IMR-90 (cell line): ENCODE measurements around the gene SLC6A13. TPM values are rescaled to one million over a fixed set of nuclear protein-coding genes. Genes with fewer than 3 reads are reported as not detected.

Source experiments
- ATAC-seq: fragments of 200-7000 bp; cut with Tn5 transposase; 2 replicates; pipeline ENCODE4 v1.9.1; 2020; ENCODE audit warnings: low read depth, mild to moderate bottlenecking, moderate library complexity
- BruUV-seq: library from RNA; stranded (reverse); fragments of 400-500 nt; replicated peaks from 2 replicates; lab custom pipeline; 2021; lab: Mats Ljungman, UMichigan
- CTCF ChIA-PET: fragments of 300-600 bp; formaldehyde crosslinking; extraction: SDS; loops from one replicate; lab custom pipeline; 2021; ENCODE audit warnings: antibody characterized with exemption; lab: Yijun Ruan, JAX
- POLR2A ChIA-PET: fragments of 300-600 bp; sonication (Branson Sonifier 250); formaldehyde crosslinking; loops from one replicate; lab custom pipeline; 2022; ENCODE audit warnings: antibody characterized with exemption; ENCODE audit not compliant: unreplicated experiment; lab: Charles Lee
- DNase-seq: peaks from one replicate; pipeline ENCODE4 v3.0.0; 2013
- H2AFZ ChIP-seq: replicated peaks from 2 replicates; pipeline ENCODE3; 2013; ENCODE audit warnings: low read length, mild to moderate bottlenecking; ENCODE audit not compliant: poor library complexity
- H2AK5ac ChIP-seq: 2 replicates; pipeline ENCODE4 v1.6.1; 2013; ENCODE audit warnings: low read depth, low read length, inconsistent platforms
- H2AK9ac ChIP-seq: replicated peaks from 2 replicates; pipeline ENCODE3; 2013; ENCODE audit warnings: mild to moderate bottlenecking, low read depth, low read length, moderate library complexity; ENCODE audit not compliant: poor library complexity
- H2BK120ac ChIP-seq: 2 replicates; pipeline ENCODE4 v1.6.1; 2013; ENCODE audit warnings: low read depth, low read length, inconsistent platforms
- H2BK15ac ChIP-seq: 3 replicates; pipeline ENCODE4 v1.6.1; 2013; ENCODE audit warnings: low read depth, low read length, inconsistent platforms
- H2BK20ac ChIP-seq: 2 replicates; pipeline ENCODE4 v1.6.1; 2013; ENCODE audit warnings: low read depth, mild to moderate bottlenecking, inconsistent platforms, low read length, moderate library complexity
- H2BK5ac ChIP-seq: 2 replicates; pipeline ENCODE4 v1.6.1; 2013; ENCODE audit warnings: mild to moderate bottlenecking, low read depth, low read length, inconsistent platforms; ENCODE audit not compliant: poor library complexity, severe bottlenecking
- H3K14ac ChIP-seq: replicated peaks from 2 replicates; pipeline ENCODE4 v1.6.1; 2013; ENCODE audit warnings: low read depth, low read length, inconsistent platforms
- H3K18ac ChIP-seq: 2 replicates; pipeline ENCODE4 v1.6.1; 2013; ENCODE audit warnings: low read depth, low read length, control low read depth
- H3K23ac ChIP-seq: 2 replicates; pipeline ENCODE4 v1.6.1; 2013; ENCODE audit warnings: low read depth, low read length, inconsistent platforms
- H3K27ac ChIP-seq: 2 replicates; pipeline ENCODE4 v1.5.1; 2013; ENCODE audit warnings: mild to moderate bottlenecking, control low read depth, low read length; ENCODE audit not compliant: insufficient read depth
- H3K27me3 ChIP-seq: 2 replicates; pipeline ENCODE4 v1.6.1; 2013; ENCODE audit warnings: low read length; ENCODE audit not compliant: control insufficient read depth, insufficient read depth
- H3K36me3 ChIP-seq: 2 replicates; pipeline ENCODE4 v1.6.1; 2013; ENCODE audit warnings: low read length, mixed read lengths; ENCODE audit not compliant: control insufficient read depth, insufficient read depth
- H3K4ac ChIP-seq: 2 replicates; pipeline ENCODE4 v1.6.1; 2013; ENCODE audit warnings: low read depth, low read length, inconsistent platforms
- H3K4me1 ChIP-seq: 2 replicates; pipeline ENCODE4 v1.6.1; 2013; ENCODE audit warnings: low read length, mixed read lengths; ENCODE audit not compliant: control insufficient read depth, insufficient read depth
- H3K4me2 ChIP-seq: 2 replicates; pipeline ENCODE4 v1.6.1; 2013; ENCODE audit warnings: low read depth, mild to moderate bottlenecking, control low read depth, low read length, moderate library complexity
- H3K4me3 ChIP-seq: 2 replicates; pipeline ENCODE4 v1.5.1; 2013; ENCODE audit warnings: low read depth, mild to moderate bottlenecking, control low read depth, low read length, moderate library complexity; ENCODE audit not compliant: insufficient read depth
- H3K56ac ChIP-seq: 2 replicates; pipeline ENCODE4 v1.6.1; 2013; ENCODE audit warnings: low read length, inconsistent platforms; ENCODE audit not compliant: insufficient read depth; ENCODE audit errors: extremely low read depth
- H3K79me1 ChIP-seq, 2 experiments: 2 replicates each; pipeline ENCODE4 v1.6.1; 2013; ENCODE audit warnings: low read length in 2 of 2, inconsistent platforms in 1 of 2, low read depth in 1 of 2
- H3K9ac ChIP-seq: 2 replicates; pipeline ENCODE4 v1.6.1; 2013; ENCODE audit warnings: low read depth, low read length, control low read depth
- H3K9me1 ChIP-seq: 2 replicates; pipeline ENCODE4 v1.6.1; 2013; ENCODE audit warnings: low read length, inconsistent platforms; ENCODE audit not compliant: insufficient read depth
- H3K9me3 ChIP-seq: 2 replicates; pipeline ENCODE4 v1.6.1; 2013; ENCODE audit warnings: low read length; ENCODE audit not compliant: control insufficient read depth, insufficient read depth
- H4K20me1 ChIP-seq: 2 replicates; pipeline ENCODE4 v1.6.1; 2013; ENCODE audit warnings: low read length, inconsistent platforms; ENCODE audit not compliant: insufficient read depth
- H4K5ac ChIP-seq: 2 replicates; pipeline ENCODE4 v1.6.1; 2013; ENCODE audit warnings: mild to moderate bottlenecking, low read depth, low read length, control low read depth
- H4K8ac ChIP-seq, 2 experiments: 2 replicates each; pipeline ENCODE4 v1.6.1; 2013; ENCODE audit warnings: low read depth in 2 of 2, low read length in 2 of 2, control low read depth in 1 of 2, inconsistent platforms in 1 of 2
- H4K91ac ChIP-seq: 2 replicates; pipeline ENCODE4 v1.6.1; 2013; ENCODE audit warnings: low read depth, low read length, inconsistent platforms; ENCODE audit not compliant: insufficient read depth
- BHLHE40 ChIP-seq: fragments of 150-350 bp; IDR thresholded peaks from 2 replicates; pipeline ENCODE4 v1.6.1; 2016; ENCODE audit warnings: mild to moderate bottlenecking, low read depth, low read length
- CEBPB ChIP-seq: IDR thresholded peaks from 2 replicates; pipeline ENCODE4 v1.6.1; 2012; ENCODE audit warnings: low read depth, low read length, improper control_type of control experiment
- CHD1 ChIP-seq: IDR thresholded peaks from 2 replicates; pipeline ENCODE4 v1.6.1; 2012; ENCODE audit warnings: low read depth, low read length, improper control_type of control experiment
- CTCF ChIP-seq: conservative IDR thresholded peaks from 2 replicates; pipeline ENCODE4 v1.5.1; 2012; ENCODE audit warnings: mild to moderate bottlenecking, low read depth, low read length, improper control_type of control experiment
- ELK1 ChIP-seq: fragments of 150-350 bp; IDR thresholded peaks from 2 replicates; pipeline ENCODE4 v1.6.1; 2016; ENCODE audit warnings: low read depth, mild to moderate bottlenecking, low read length, moderate library complexity, borderline replicate concordance
- FOS ChIP-seq: fragments of 150-350 bp; IDR thresholded peaks from 2 replicates; pipeline ENCODE4 v1.6.1; 2016; ENCODE audit warnings: low read depth, low read length
- MAFK ChIP-seq: IDR thresholded peaks from 2 replicates; pipeline ENCODE4 v1.6.1; 2012; ENCODE audit warnings: low read depth, low read length, improper control_type of control experiment
- MAZ ChIP-seq: IDR thresholded peaks from 2 replicates; pipeline ENCODE4 v1.6.1; 2012; ENCODE audit warnings: low read depth, mild to moderate bottlenecking, low read length, improper control_type of control experiment, moderate library complexity, borderline replicate concordance
- MXI1 ChIP-seq: IDR thresholded peaks from 2 replicates; pipeline ENCODE4 v1.6.1; 2012; ENCODE audit warnings: low read depth, mild to moderate bottlenecking, low read length, moderate library complexity, borderline replicate concordance
- NFE2L2 ChIP-seq: fragments of 150-350 bp; IDR thresholded peaks from 2 replicates; pipeline ENCODE4 v1.6.1; 2016; ENCODE audit warnings: low read depth, mild to moderate bottlenecking, low read length
- POLR2A ChIP-seq: IDR thresholded peaks from 2 replicates; pipeline ENCODE4 v1.6.1; 2012; ENCODE audit warnings: mild to moderate bottlenecking, low read depth, low read length
- RAD21 ChIP-seq: IDR thresholded peaks from 2 replicates; pipeline ENCODE4 v1.6.1; 2012; ENCODE audit warnings: low read length, improper control_type of control experiment
- RCOR1 ChIP-seq: IDR thresholded peaks from 2 replicates; pipeline ENCODE4 v1.6.1; 2012; ENCODE audit warnings: mild to moderate bottlenecking, low read length, improper control_type of control experiment; ENCODE audit not compliant: insufficient replicate concordance
- RFX5 ChIP-seq: IDR thresholded peaks from 2 replicates; pipeline ENCODE4 v1.8.0; 2012; ENCODE audit warnings: low read depth, mild to moderate bottlenecking, low read length, moderate library complexity
- SMC3 ChIP-seq: fragments of 150-350 bp; IDR thresholded peaks from 2 replicates; pipeline ENCODE4 v1.6.1; 2016; ENCODE audit warnings: low read depth, mild to moderate bottlenecking, antibody characterized with exemption, low read length, moderate library complexity
- USF2 ChIP-seq: fragments of 150-350 bp; IDR thresholded peaks from 2 replicates; pipeline ENCODE4 v1.6.1; 2017; ENCODE audit warnings: mild to moderate bottlenecking, antibody characterized with exemption, low read length, low read depth
- WGBS, 2 experiments: methylation state at CpG; one replicate each; pipeline versions ENCODE4 v1.1.5 to v1.1.7; 2013; ENCODE audit warnings: missing lambda C conversion rate in 2 of 2; ENCODE audit not compliant: insufficient read length in 1 of 2; ENCODE audit errors: extremely low coverage in 2 of 2; 5-methylcytosine and 5-hydroxymethylcytosine counted together
- dilution Hi-C: fragments of 300-500 bp; cut with HindIII; formaldehyde crosslinking; loops from one replicate; pipeline ENCODE4 v1.14.3; 2018; ENCODE audit warnings: low sequenced_read_pairs; ENCODE audit not compliant: unreplicated experiment
- in situ Hi-C: fragments of 300-500 bp; cut with MboI; formaldehyde crosslinking; loops from 3 replicates; pipeline ENCODE4 v1.14.3; 2019; ENCODE audit warnings: low sequenced_read_pairs, inconsistent platforms, mixed read lengths
- intact Hi-C: fragments of 100-400 bp; cut with micrococcal nuclease; formaldehyde crosslinking; loops from 2 replicates; pipeline ENCODE4 v1.10.0; 2022
- polyA plus RNA-seq, 3 experiments: library from polyadenylated mRNA; depleted of rRNA; stranded (reverse); fragments of >200 nt; gene quantifications; 2 replicates each; pipeline ENCODE4 v1.2.3, GENCODE V29; 2012; ENCODE audit warnings: low replicate concordance in 1 of 3
- total RNA-seq: library from RNA; depleted of rRNA; stranded (reverse); fragments of >200 nt; gene quantifications from 2 replicates; pipeline ENCODE4 v1.2.3, GENCODE V29; 2012

The SLC6A13 gene
- total and polyA plus RNA-seq, 2 of the 4 experiments (the other 2 are of a cell fraction): under 0.01 to 0.10 TPM

- no peak overlapping the region for H3K4me3 ChIP-seq
- H4K20me1 ChIP-seq: no peaks in the 10 kb centered on the region
- ChIA-PET CTCF (no interaction called here), POLR2A (no interaction called here)
- H4K5ac ChIP-seq: no peak overlapping the region
- 72% methylated on average over 2 of the region's 4 CpGs; no CpG with 5 or more reads in 1 of the 2 experiments for WGBS, 2 experiments
- H4K8ac ChIP-seq: no peak overlapping the region
- H2AK9ac ChIP-seq: no peak overlapping the region
- H3K36me3 ChIP-seq: no peaks in the 10 kb centered on the region
- no peak for DNase-seq
- no peak overlapping the region for H2BK15ac ChIP-seq
- in situ Hi-C loops: no loop called here
- no peaks in the 10 kb centered on the region for H3K4me1 ChIP-seq
- H3K9me1 ChIP-seq: peaks cover 6% of the 10 kb centered on the region; the same call in 1 of the 2 replicates
- TF ChIP-seq MAFK (no peak), MXI1 (no peak), RCOR1 (no peak), RFX5 (no peak), NFE2L2 (no peak), BHLHE40 (no peak), ELK1 (no peak), RAD21 (no peak), CEBPB (no peak), CTCF (no peak), POLR2A (no peak), MAZ (no peak), USF2 (no peak), FOS (no peak), CHD1 (no peak), SMC3 (no peak)
- H3K9me3 ChIP-seq: peaks cover 2% of the 10 kb centered on the region; the same call in 1 of the 2 replicates
- H3K9ac ChIP-seq: no peak overlapping the region
- H3K14ac ChIP-seq: no peak overlapping the region
- H3K23ac ChIP-seq: no peak overlapping the region
- H3K4me2 ChIP-seq: no peak overlapping the region
- BruUV-seq: no TSS peak
- no peak overlapping the region for H2AK5ac ChIP-seq
- peaks cover 58% of the 10 kb centered on the region for H3K27me3 ChIP-seq
- no peak overlapping the region for H3K27ac ChIP-seq
- dilution Hi-C loops: no loop called here
- no peak for ATAC-seq
- no peak overlapping the region for H3K18ac ChIP-seq
- no peak overlapping the region for H4K91ac ChIP-seq
- H3K4ac ChIP-seq: no peak overlapping the region
- H3K79me1 ChIP-seq: no peaks in the 10 kb centered on the region
- H2BK120ac ChIP-seq: no peak overlapping the region
- no peak overlapping the region for H2AFZ ChIP-seq
- no peak overlapping the region for H2BK5ac ChIP-seq
- intact Hi-C loops: no loop called here
- H3K56ac ChIP-seq: no peak overlapping the region
- H2BK20ac ChIP-seq: no peak overlapping the region
Measured at GRCh38 chr12:196436-196835, 66.2 kb downstream of the SLC6A13 start.
